Tibial nerve (tissue), 3 donors: Measurements from ENCODE around the gene MALRD1.

Experiments
- CTCF ChIP-seq, 5 experiments: fragments of 200-600 bp in 3 of 5; fragments of 450-650 bp in 2 of 5; sonication (generic) in 3 of 5; IDR thresholded peaks; one replicate each; pipeline ENCODE4 v1.5.1; 2016 to 2019; ENCODE audit warnings: antibody characterized with exemption in 5 of 5, mild to moderate bottlenecking in 3 of 5, moderate library complexity in 2 of 5
- POLR2A ChIP-seq, 2 donors: fragments of 450-650 bp; IDR thresholded peaks; one replicate each; pipeline ENCODE4 v1.6.1; 2017; ENCODE audit warnings: antibody characterized with exemption in 2 of 2, mild to moderate bottlenecking in 2 of 2, moderate library complexity in 2 of 2

GRCh38 chr10:19654576-19654975 lies 606.0 kb downstream of the MALRD1 start:
- TF ChIP-seq CTCF (IDR thresholded peaks at IDR 0.05) (no peak), POLR2A (IDR thresholded peaks at IDR 0.05) (no peak)
